ENCODE measurements around the gene BCKDHB.

DNA sequence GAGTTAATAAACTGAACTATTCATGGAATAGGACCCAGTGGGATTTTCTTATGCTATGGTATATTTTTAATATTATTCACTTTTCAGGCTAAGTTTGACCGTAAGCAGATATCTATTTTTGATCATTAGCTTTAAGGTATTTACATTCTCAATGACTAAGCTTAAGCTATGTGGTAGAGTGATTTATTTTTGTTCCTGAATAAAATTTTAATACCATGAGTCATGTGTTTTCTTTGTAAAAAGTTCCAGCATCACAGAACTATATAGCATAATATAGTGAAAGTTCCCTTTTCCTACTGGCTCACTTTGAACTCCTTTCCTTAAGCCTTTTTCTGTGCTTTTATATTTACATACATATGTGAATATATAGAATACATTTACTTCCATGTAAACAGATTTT is 75.8 kb downstream of the BCKDHB start:
- TF ChIP-seq, protein P1, sequence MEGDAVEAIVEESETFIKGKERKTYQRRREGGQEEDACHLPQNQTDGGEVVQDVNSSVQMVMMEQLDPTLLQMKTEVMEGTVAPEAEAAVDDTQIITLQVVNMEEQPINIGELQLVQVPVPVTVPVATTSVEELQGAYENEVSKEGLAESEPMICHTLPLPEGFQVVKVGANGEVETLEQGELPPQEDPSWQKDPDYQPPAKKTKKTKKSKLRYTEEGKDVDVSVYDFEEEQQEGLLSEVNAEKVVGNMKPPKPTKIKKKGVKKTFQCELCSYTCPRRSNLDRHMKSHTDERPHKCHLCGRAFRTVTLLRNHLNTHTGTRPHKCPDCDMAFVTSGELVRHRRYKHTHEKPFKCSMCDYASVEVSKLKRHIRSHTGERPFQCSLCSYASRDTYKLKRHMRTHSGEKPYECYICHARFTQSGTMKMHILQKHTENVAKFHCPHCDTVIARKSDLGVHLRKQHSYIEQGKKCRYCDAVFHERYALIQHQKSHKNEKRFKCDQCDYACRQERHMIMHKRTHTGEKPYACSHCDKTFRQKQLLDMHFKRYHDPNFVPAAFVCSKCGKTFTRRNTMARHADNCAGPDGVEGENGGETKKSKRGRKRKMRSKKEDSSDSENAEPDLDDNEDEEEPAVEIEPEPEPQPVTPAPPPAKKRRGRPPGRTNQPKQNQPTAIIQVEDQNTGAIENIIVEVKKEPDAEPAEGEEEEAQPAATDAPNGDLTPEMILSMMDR (IDR thresholded peaks at IDR 0.05), result no peak
- no peak for TF ChIP-seq POLR2A (IDR thresholded peaks at IDR 0.05)

Data from lower leg skin (tissue), 3 donors.